H9 (cell line): Measurements from ENCODE around the gene OR2B2. TPM values are rescaled to one million over a fixed set of nuclear protein-coding genes. Genes with fewer than 3 reads are reported as not detected.
A peak's percentile ranks its signal among the peaks of the same experiment; 100 is the strongest.
"Not testable (repeated sequence)": the region's sequence is repeated elsewhere in the genome, so short reads cannot be mapped to it uniquely, and the experiment has no call there.

Source experiments
- DNase-seq: peaks from one replicate; pipeline ENCODE4 v3.0.0-alpha.2; 2017
- H2AFZ ChIP-seq: one replicate; pipeline ENCODE4 v1.6.1; 2013; ENCODE audit warnings: mild to moderate bottlenecking, low read length, control low read depth, moderate library complexity
- H2AK5ac ChIP-seq: 2 replicates; pipeline ENCODE4 v1.6.1; 2013; ENCODE audit warnings: low read length, control low read depth, mixed read lengths; ENCODE audit not compliant: insufficient read length
- H2BK120ac ChIP-seq: one replicate; pipeline ENCODE4 v1.6.1; 2013; ENCODE audit warnings: low read depth, mild to moderate bottlenecking, low read length, control low read depth, inconsistent platforms; ENCODE audit not compliant: poor library complexity, severe bottlenecking
- H2BK12ac ChIP-seq: 2 replicates; pipeline ENCODE4 v1.6.1; 2013; ENCODE audit warnings: low read length, control low read depth, mixed read lengths, low read depth; ENCODE audit not compliant: insufficient read length
- H2BK15ac ChIP-seq: 2 replicates; pipeline ENCODE4 v1.6.1; 2013; ENCODE audit warnings: low read depth, low read length, control low read depth
- H2BK20ac ChIP-seq: one replicate; pipeline ENCODE4 v1.6.1; 2013; ENCODE audit warnings: low read depth, mild to moderate bottlenecking, low read length, control low read depth, inconsistent platforms; ENCODE audit not compliant: poor library complexity, severe bottlenecking
- H2BK5ac ChIP-seq: 2 replicates; pipeline ENCODE4 v1.6.1; 2013; ENCODE audit warnings: low read length, control low read depth, mixed read lengths; ENCODE audit not compliant: insufficient read length
- H3K14ac ChIP-seq: 2 replicates; pipeline ENCODE4 v1.6.1; 2013; ENCODE audit warnings: low read length, control low read depth; ENCODE audit not compliant: insufficient read depth
- H3K18ac ChIP-seq: 2 replicates; pipeline ENCODE4 v1.6.1; 2013; ENCODE audit warnings: low read depth, mild to moderate bottlenecking, mixed read lengths, low read length, control low read depth; ENCODE audit not compliant: insufficient read length
- H3K23ac ChIP-seq: 2 replicates; pipeline ENCODE4 v1.6.1; 2013; ENCODE audit warnings: low read length, control low read depth, mixed read lengths, low read depth; ENCODE audit not compliant: insufficient read length
- H3K23me2 ChIP-seq: 2 replicates; pipeline ENCODE4 v1.6.1; 2013; ENCODE audit warnings: low read depth, mild to moderate bottlenecking, mixed read lengths, low read length, control low read depth; ENCODE audit not compliant: insufficient read length, poor library complexity, severe bottlenecking
- H3K27ac ChIP-seq: 2 replicates; pipeline ENCODE4 v1.5.1; 2013; ENCODE audit warnings: low read length, control low read depth, mixed read lengths, low read depth; ENCODE audit not compliant: insufficient read length
- H3K27me3 ChIP-seq: 2 replicates; pipeline ENCODE4 v1.6.1; 2013; ENCODE audit warnings: low read length, control low read depth, inconsistent platforms; ENCODE audit not compliant: insufficient read depth
- H3K4ac ChIP-seq: 2 replicates; pipeline ENCODE4 v1.6.1; 2013; ENCODE audit warnings: low read depth, mild to moderate bottlenecking, control low read depth, inconsistent platforms, low read length, moderate library complexity
- H3K4me1 ChIP-seq: 2 replicates; pipeline ENCODE4 v1.6.1; 2013; ENCODE audit warnings: low read length, control low read depth, inconsistent platforms; ENCODE audit not compliant: insufficient read depth
- H3K4me2 ChIP-seq: 2 replicates; pipeline ENCODE4 v1.6.1; 2013; ENCODE audit warnings: low read length, control low read depth, mixed read lengths; ENCODE audit not compliant: insufficient read length, insufficient read depth
- H3K56ac ChIP-seq: 2 replicates; pipeline ENCODE4 v1.6.1; 2013; ENCODE audit warnings: low read depth, mild to moderate bottlenecking, mixed read lengths, low read length, control low read depth; ENCODE audit not compliant: insufficient read length
- H3K79me1 ChIP-seq: 2 replicates; pipeline ENCODE4 v1.6.1; 2013; ENCODE audit warnings: low read depth, mild to moderate bottlenecking, moderate library complexity, low read length, control low read depth, inconsistent platforms; ENCODE audit not compliant: insufficient read depth, poor library complexity, severe bottlenecking
- H3K79me2 ChIP-seq: 2 replicates; pipeline ENCODE4 v1.6.1; 2013; ENCODE audit warnings: low read length, control low read depth, inconsistent platforms; ENCODE audit not compliant: insufficient read depth
- H3K9ac ChIP-seq: 2 replicates; pipeline ENCODE4 v1.6.1; 2013; ENCODE audit warnings: low read length, control low read depth, mixed read lengths; ENCODE audit not compliant: insufficient read length; ENCODE audit errors: extremely low read depth
- H3K9me3 ChIP-seq: one replicate; pipeline ENCODE4 v1.6.1; 2013; ENCODE audit warnings: low read depth, low read length, inconsistent platforms; ENCODE audit not compliant: control insufficient read depth
- H3T11ph ChIP-seq: one replicate; pipeline ENCODE4 v1.6.1; 2013; ENCODE audit warnings: mild to moderate bottlenecking, low read length, control low read depth, inconsistent platforms
- H4K20me1 ChIP-seq: one replicate; pipeline ENCODE4 v1.6.1; 2013; ENCODE audit not compliant: control insufficient read depth, insufficient read length, insufficient read depth
- H4K5ac ChIP-seq: 2 replicates; pipeline ENCODE4 v1.6.1; 2013; ENCODE audit warnings: low read depth, mild to moderate bottlenecking, mixed read lengths, low read length, control low read depth; ENCODE audit not compliant: insufficient read length
- H4K8ac ChIP-seq: replicated peaks from 2 replicates; pipeline ENCODE4 v1.6.1; 2013; ENCODE audit warnings: low read length, control low read depth, mixed read lengths, low read depth; ENCODE audit not compliant: insufficient read length
- H4K91ac ChIP-seq: 2 replicates; pipeline ENCODE4 v1.6.1; 2013; ENCODE audit warnings: low read depth, mild to moderate bottlenecking, moderate library complexity, mixed read lengths, low read length, control low read depth; ENCODE audit not compliant: insufficient read length
- H3K27ac Mint-ChIP-seq, 3 experiments: 2 replicates in 2 of 3; 3 replicates in 1 of 3; pipeline ENCODE4 v1.8.0; 2020 to 2021; ENCODE audit warnings: mixed read lengths in 3 of 3, mild to moderate bottlenecking in 1 of 3, moderate library complexity in 1 of 3
- H3K27me3 Mint-ChIP-seq: 2 replicates; pipeline ENCODE4 v1.8.0; 2021; ENCODE audit warnings: low read depth, mild to moderate bottlenecking, moderate library complexity, mixed read lengths
- H3K36me3 Mint-ChIP-seq, 3 experiments: 2 replicates in 2 of 3; 3 replicates in 1 of 3; pipeline ENCODE4 v1.8.0; 2020 to 2021; ENCODE audit warnings: low read depth in 3 of 3, mixed read lengths in 3 of 3; ENCODE audit not compliant: insufficient read depth in 1 of 3
- H3K4me1 Mint-ChIP-seq, 2 experiments: 2 replicates each; pipeline ENCODE4 v1.8.0; 2020; ENCODE audit warnings: mixed read lengths in 2 of 2
- H3K4me3 Mint-ChIP-seq, 2 experiments: 2 replicates in 1 of 2; 3 replicates in 1 of 2; pipeline ENCODE4 v1.8.0; 2020 to 2021; ENCODE audit warnings: mild to moderate bottlenecking in 2 of 2, mixed read lengths in 2 of 2, moderate library complexity in 1 of 2
- H3K9me3 Mint-ChIP-seq, 2 experiments: 2 replicates in 1 of 2; 3 replicates in 1 of 2; pipeline ENCODE4 v1.8.0; 2020; ENCODE audit warnings: mild to moderate bottlenecking in 2 of 2, mixed read lengths in 2 of 2, moderate library complexity in 1 of 2
- CTCF ChIP-seq: fragments of 200-600 bp; sonication (generic); conservative IDR thresholded peaks from 3 replicates; pipeline ENCODE4 v1.8.0; 2021; ENCODE audit warnings: antibody characterized with exemption, mild to moderate bottlenecking
- WGBS: extraction: QIAGEN DNeasy Blood & Tissue Kit; methylation state at CpG from one replicate; pipeline ENCODE4 v1.1.7; 2013; ENCODE audit warnings: missing lambda C conversion rate, low lambda C conversion rate, mixed read lengths; ENCODE audit not compliant: insufficient read length; ENCODE audit errors: extremely low coverage; 5-methylcytosine and 5-hydroxymethylcytosine counted together
- total RNA-seq: library from RNA; stranded (reverse); gene quantifications from 2 replicates; pipeline ENCODE4 v1.2.1, GENCODE V29; 2021

OR2B2 gene
- total RNA-seq, 1 experiment from 2014 or later = not detected

- H3K4me1 Mint-ChIP-seq = peaks cover 20 to 26% of the 10 kb centered on the region in 2 experiments
- Histone ChIP-seq H2AK5ac (no peak overlapping the region), H4K91ac (no peak overlapping the region), H2AFZ (no peak overlapping the region), H3K4me2 (peak overlapping the region; percentile 80), H3K27ac (no peak overlapping the region), H4K8ac (no peak overlapping the region), H3K4ac (no peak overlapping the region), H3K18ac (no peak overlapping the region), H4K20me1 (no peaks in the 10 kb centered on the region), H3K56ac (no peak overlapping the region), H2BK12ac (no peak overlapping the region), H2BK120ac (no peak overlapping the region), H3K9me3 (no peaks in the 10 kb centered on the region), H3K4me1 (no peaks in the 10 kb centered on the region), H2BK20ac (no peak overlapping the region), H3K23me2 (peaks cover 3% of the 10 kb centered on the region), H3K27me3 (no peaks in the 10 kb centered on the region), H4K5ac (no peak overlapping the region), H3T11ph (no peak overlapping the region), H3K9ac (no peak overlapping the region), H3K14ac (no peak overlapping the region), H2BK15ac (no peak overlapping the region), H3K23ac (no peak overlapping the region), H3K79me1 (no peaks in the 10 kb centered on the region), H3K79me2 (no peaks in the 10 kb centered on the region), H2BK5ac (no peak overlapping the region)
- H3K27ac Mint-ChIP-seq = no peak overlapping the region
- no peak for TF ChIP-seq CTCF
- no peaks in the 10 kb centered on the region for H3K36me3 Mint-ChIP-seq
- H3K4me3 Mint-ChIP-seq = peak overlapping the region; percentile 87 to 93
- peaks cover 2 to 3% of the 10 kb centered on the region in 2 experiments; a peak in 2 of 5 replicates for H3K9me3 Mint-ChIP-seq
- no CpG with 5 or more reads among the region's 8 CpGs for WGBS
- DNase-seq = no peak
- peaks cover 7% of the 10 kb centered on the region; the same call in 1 of the 2 replicates for H3K27me3 Mint-ChIP-seq
Measured at GRCh38 chr6:27901801-27902200, 10.4 kb downstream of the OR2B2 start.

- not testable (repeated sequence) for H3K14ac ChIP-seq, H3K4me1 ChIP-seq, H3K27ac Mint-ChIP-seq, H4K8ac ChIP-seq, H3K4me3 Mint-ChIP-seq, H3K9ac ChIP-seq, H3K27me3 ChIP-seq, H2AK5ac ChIP-seq, H3K4ac ChIP-seq, H4K91ac ChIP-seq, H3K36me3 Mint-ChIP-seq, H4K20me1 ChIP-seq, H2BK12ac ChIP-seq, H3K9me3 Mint-ChIP-seq, H3K79me1 ChIP-seq, H2BK15ac ChIP-seq, H3K27me3 Mint-ChIP-seq, H3K79me2 ChIP-seq, H2BK120ac ChIP-seq, H3K4me2 ChIP-seq, H2BK20ac ChIP-seq, H3K23me2 ChIP-seq, H3K9me3 ChIP-seq, H3K18ac ChIP-seq, H3K23ac ChIP-seq, DNase-seq, H2BK5ac ChIP-seq, H3T11ph ChIP-seq, H3K56ac ChIP-seq, H4K5ac ChIP-seq, H3K27ac ChIP-seq, H2AFZ ChIP-seq
- H3K4me1 Mint-ChIP-seq = peaks cover 26% of the 10 kb centered on the region in 2 experiments
- WGBS = no CpG with 5 or more reads among the region's 7 CpGs
Measured at GRCh38 chr6:27900197-27900596, 12.0 kb downstream of the OR2B2 start.
